Mesodermal cell (in vitro differentiated cells): ENCODE results near the gene CUL1.

Experiments
- H3K27ac ChIP-seq: 2 replicates; pipeline ENCODE4 v1.7.0; 2013; ENCODE audit warnings: mild to moderate bottlenecking, low read depth, low read length, moderate library complexity; ENCODE audit not compliant: severe bottlenecking
- H3K36me3 ChIP-seq: 2 replicates; pipeline ENCODE4 v1.7.1; 2013; ENCODE audit warnings: mild to moderate bottlenecking, low read length, moderate library complexity; ENCODE audit not compliant: control insufficient read depth, insufficient read depth
- H3K4me1 ChIP-seq: one replicate; pipeline ENCODE4 v1.7.1; 2013; ENCODE audit warnings: mild to moderate bottlenecking, low read length; ENCODE audit not compliant: insufficient read depth, control insufficient read depth, poor library complexity, severe bottlenecking
- H3K4me3 ChIP-seq: 2 replicates; pipeline ENCODE4 v1.7.0; 2013; ENCODE audit warnings: low read length, control low read depth, mild to moderate bottlenecking; ENCODE audit not compliant: insufficient read depth, poor library complexity, severe bottlenecking; ENCODE audit errors: extremely low read depth
- H3K9me3 ChIP-seq: 2 replicates; pipeline ENCODE4 v1.7.1; 2013; ENCODE audit warnings: mild to moderate bottlenecking, low read length, moderate library complexity; ENCODE audit not compliant: control insufficient read depth
- WGBS, 2 experiments: methylation state at CpG; one replicate each; pipeline ENCODE4 v1.1.5; 2013; ENCODE audit warnings: missing lambda C conversion rate in 2 of 2; ENCODE audit not compliant: insufficient coverage in 2 of 2; 5-methylcytosine and 5-hydroxymethylcytosine counted together

The CUL1 gene

DNA sequence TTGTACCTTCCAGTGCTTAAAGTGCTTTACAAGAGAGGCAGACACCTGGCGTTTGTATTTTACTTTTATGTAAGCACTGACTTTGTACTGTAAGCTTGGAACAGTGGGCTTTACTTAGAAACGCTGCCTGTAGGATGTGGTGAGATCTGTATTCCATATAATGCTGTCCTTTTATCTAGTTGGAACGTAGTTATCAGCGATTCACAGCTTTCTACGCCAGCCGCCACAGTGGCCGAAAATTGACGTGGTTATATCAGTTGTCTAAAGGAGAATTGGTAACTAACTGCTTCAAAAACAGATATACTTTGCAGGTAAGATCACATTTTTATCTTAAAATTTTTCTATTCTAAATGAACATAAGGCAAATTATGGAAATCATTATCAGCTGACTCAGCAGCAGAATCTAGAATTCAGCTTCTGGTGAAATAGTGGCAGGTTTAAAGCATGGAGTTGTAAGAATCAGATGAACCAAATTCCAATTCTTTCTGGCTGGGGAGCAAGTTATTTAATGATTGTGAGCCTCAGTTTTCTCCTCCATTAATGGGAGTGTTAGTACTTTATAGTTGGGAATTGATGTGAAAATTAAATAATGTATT, 91.5 kb downstream of the CUL1 start:
- Histone ChIP-seq H3K4me1 (no peaks in the 10 kb centered on the region), H3K9me3 (no peaks in the 10 kb centered on the region), H3K36me3 (peaks cover 91% of the 10 kb centered on the region), H3K4me3 (no peak overlapping the region), H3K27ac (no peak overlapping the region)
- whole genome bisulfite sequencing, 2 experiments = 100% methylated on average over 4 to 7 of the region's 8 CpGs

DNA sequence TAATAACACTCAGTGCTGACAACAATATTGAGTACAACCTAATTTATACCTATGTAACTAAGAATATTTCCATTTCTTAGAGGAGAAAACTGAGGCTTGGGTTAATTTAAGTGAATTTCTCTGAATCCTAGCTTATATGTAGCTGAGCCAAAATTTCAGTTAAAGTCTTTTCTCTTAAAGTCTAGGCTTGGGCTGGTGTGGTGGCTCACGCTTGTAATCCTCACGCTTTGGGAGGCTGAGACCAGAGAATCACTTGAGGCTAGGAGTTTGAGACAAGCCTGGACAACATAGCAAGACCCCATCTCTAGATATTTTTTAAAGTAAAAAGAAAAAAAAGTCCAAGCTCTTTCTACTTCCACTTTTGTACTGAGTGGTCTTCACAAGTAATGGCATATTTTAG, 92.1 kb downstream of the CUL1 start:
- 100% methylated on average over 2 of the region's 2 CpGs; no CpG with 5 or more reads in 1 of the 2 experiments for WGBS, 2 experiments
- no peak overlapping the region for H3K4me3 ChIP-seq
- no peaks in the 10 kb centered on the region for H3K9me3 ChIP-seq
- no peak overlapping the region for H3K27ac ChIP-seq
- H3K4me1 ChIP-seq = no peaks in the 10 kb centered on the region
- peaks cover 91% of the 10 kb centered on the region for H3K36me3 ChIP-seq

DNA sequence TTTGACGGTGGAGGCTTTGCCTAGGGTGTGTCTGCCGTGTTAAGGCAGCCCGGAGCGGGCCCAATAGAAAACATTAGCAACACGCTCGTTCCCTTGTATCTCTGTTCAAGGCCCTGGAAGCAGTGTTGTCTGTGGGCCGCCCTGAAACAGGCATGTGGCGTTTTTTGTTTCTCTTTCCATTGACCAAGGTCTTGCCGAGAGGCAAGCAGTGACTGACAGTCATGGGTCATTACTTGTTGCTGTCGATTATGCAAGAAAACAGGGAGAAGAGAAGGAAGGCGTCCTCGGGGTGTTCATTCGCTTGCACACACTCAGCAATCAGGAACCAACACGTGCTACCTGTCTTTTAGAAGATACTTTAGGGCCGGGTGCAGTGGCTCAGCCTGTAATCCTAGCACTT, 92.8 kb downstream of the CUL1 start:
- no peaks in the 10 kb centered on the region for H3K9me3 ChIP-seq
- no peak overlapping the region for H3K4me3 ChIP-seq
- no peak overlapping the region for H3K27ac ChIP-seq
- peaks cover 92% of the 10 kb centered on the region for H3K36me3 ChIP-seq
- 91 to 95% methylated on average over 12 to 14 of the region's 15 CpGs for WGBS, 2 experiments
- no peaks in the 10 kb centered on the region for H3K4me1 ChIP-seq

DNA sequence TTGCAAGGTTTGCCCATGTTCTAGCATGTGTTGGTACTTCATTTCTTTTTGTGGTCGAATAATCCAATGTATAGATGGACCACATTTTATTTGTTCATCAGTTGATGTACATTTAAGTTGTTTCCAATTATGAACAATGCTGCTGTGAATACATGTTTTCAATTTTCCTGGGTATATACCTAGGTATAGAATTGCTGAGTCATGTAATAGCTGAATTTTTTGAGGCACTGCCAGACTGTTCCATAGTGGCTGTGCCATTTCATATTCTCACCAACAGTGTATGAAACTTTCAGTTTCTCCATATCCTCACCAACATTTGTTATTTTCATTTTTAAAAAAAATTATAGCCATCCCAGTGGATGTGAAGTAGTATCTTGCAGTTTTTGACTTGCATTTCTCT, 94.9 kb downstream of the CUL1 start:
- Histone ChIP-seq H3K27ac (no peak overlapping the region), H3K4me1 (no peaks in the 10 kb centered on the region), H3K36me3 (peaks cover 93% of the 10 kb centered on the region), H3K9me3 (no peaks in the 10 kb centered on the region), H3K4me3 (no peak overlapping the region)
- no CpG with 5 or more reads among the region's 1 CpG for WGBS, 2 experiments

DNA sequence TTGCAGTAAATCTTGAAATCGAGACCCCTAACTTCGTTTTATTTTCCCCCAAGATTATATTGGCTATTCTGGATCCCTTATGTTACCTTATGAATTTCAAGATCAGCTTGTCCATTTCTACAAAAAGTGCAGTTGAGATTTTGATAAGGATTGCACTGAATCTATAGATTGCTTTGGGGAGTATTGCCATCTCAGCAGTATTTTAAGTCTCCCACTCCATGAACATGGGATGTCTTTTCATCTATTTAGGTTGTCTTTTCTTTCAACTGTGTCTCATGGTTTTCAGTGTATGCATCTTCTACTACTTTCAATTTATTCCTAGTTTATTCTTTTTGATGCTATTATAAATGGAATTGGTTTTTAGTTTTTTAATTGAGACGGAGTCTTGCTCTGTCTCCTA, 95.8 kb downstream of the CUL1 start:
- Histone ChIP-seq H3K4me1 (no peaks in the 10 kb centered on the region), H3K36me3 (peaks cover 93% of the 10 kb centered on the region), H3K4me3 (no peak overlapping the region), H3K9me3 (no peaks in the 10 kb centered on the region), H3K27ac (no peak overlapping the region)
- WGBS, 2 experiments = 100% methylated on average over 1 of the region's 3 CpGs; no CpG with 5 or more reads in 1 of the 2 experiments

DNA sequence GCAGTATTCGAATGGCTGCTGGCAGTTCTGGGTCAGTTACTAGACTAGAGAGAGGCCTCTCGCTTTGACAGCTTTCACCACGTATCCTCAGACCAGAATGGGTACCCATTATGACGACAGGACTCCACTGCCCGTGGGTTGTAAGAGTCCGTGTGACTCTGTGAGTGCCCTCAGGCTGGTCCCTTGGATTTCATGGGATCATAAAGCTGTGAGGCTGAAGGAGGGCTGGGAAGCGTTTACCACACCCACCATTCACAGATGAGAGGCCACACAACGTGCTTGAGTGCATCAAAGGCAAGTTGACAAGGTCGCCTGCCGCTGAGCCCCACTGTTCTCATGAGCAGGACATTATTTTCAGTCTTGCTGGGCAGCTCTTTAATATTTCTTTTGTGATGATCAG, 98.1 kb downstream of the CUL1 start:
- Histone ChIP-seq H3K27ac (no peak overlapping the region), H3K36me3 (peaks cover 90% of the 10 kb centered on the region)
- 89 to 91% methylated on average over 6 to 10 of the region's 10 CpGs for WGBS, 2 experiments

DNA sequence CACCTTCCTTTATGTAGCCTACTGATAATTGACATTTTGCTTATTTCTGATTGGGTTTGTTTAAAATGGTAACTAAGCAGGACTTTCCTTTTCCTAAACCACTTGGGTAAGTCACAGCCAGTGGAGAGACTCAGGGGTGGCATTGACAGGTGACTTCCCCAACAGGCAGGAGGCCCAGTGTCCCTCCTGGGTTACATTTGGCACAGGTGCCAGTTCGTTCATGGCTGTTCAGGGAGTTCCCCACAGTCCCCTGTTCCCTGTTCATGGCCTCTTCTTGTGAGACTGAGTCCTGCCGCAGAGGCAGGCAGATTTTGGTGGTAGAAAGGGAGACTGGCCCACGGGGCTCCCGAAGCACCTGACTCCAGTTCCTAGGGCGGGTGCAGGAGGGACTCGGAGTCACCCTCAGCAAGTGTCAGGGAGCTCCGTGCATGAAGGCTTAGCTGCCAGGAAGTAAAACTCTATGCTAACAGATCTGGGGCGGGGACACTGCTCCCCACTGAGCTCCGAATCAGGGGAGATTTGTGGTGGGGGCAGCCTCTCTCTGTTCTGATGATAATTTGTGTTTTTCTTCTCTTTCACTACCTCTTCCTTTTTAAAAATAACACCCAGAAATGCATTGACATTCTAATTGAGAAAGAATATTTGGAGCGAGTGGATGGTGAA, 101.3 kb downstream of the CUL1 start:
- Histone ChIP-seq H3K9me3 (no peaks in the 10 kb centered on the region), H3K4me3 (no peak overlapping the region), H3K27ac (no peak overlapping the region), H3K36me3 (peaks cover 82% of the 10 kb centered on the region), H3K4me1 (no peaks in the 10 kb centered on the region)
- 68 to 79% methylated on average over 7 of the region's 10 CpGs for WGBS, 2 experiments

More for the DNA sequence above, 98.1 kb downstream of the CUL1 start:
- no peaks in the 10 kb centered on the region for H3K4me1 ChIP-seq
- no peak overlapping the region for H3K4me3 ChIP-seq
- H3K9me3 ChIP-seq = no peaks in the 10 kb centered on the region

DNA sequence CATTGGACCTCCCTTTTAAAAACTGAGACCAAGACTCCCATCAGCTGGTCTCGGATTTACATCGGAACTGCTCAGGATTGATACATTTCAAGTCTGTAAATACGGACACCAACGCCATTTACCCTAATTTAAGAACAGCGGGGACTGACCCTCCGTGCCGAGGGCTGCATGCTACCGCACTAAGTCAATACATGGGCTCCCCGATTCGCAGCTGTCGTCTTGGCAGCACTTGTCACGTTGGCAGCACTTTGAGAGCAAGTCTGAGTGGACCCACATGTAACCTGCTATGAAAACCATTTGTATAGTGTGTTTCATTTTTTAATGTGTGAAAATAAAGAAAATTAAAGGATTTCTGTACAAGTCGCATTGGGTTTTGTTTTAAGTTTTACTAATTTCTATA, 102.0 kb downstream of the CUL1 start:
- Histone ChIP-seq H3K4me1 (no peaks in the 10 kb centered on the region), H3K9me3 (no peaks in the 10 kb centered on the region), H3K4me3 (no peak overlapping the region), H3K27ac (no peak overlapping the region), H3K36me3 (peaks cover 82% of the 10 kb centered on the region)
- WGBS, 2 experiments = 90% methylated on average over 12 of the region's 13 CpGs

DNA sequence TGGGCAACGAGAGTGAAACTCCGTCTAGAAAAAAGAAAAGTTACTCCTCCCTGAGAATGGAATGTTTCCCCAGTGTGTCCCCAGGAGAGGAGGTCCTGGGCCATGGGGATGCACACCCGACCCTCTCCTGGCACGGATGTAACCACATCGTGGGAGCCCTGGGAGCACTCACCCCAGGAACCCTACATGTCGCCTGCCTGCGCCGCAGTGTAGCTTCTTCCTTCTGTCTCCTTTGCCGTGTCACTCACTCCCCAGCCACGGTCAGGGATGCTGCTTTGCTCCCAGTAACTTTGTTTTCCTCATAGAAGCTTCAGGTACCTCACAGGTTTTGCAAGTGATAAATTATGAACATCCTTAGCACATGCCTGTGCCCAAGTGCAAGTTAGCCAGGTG, 103.4 kb downstream of the CUL1 start:
- WGBS, 2 experiments = 93 to 96% methylated on average over 8 to 10 of the region's 10 CpGs
- Histone ChIP-seq H3K4me3 (no peak overlapping the region), H3K36me3 (peaks cover 82% of the 10 kb centered on the region), H3K4me1 (no peaks in the 10 kb centered on the region), H3K27ac (no peak overlapping the region), H3K9me3 (no peaks in the 10 kb centered on the region)

DNA sequence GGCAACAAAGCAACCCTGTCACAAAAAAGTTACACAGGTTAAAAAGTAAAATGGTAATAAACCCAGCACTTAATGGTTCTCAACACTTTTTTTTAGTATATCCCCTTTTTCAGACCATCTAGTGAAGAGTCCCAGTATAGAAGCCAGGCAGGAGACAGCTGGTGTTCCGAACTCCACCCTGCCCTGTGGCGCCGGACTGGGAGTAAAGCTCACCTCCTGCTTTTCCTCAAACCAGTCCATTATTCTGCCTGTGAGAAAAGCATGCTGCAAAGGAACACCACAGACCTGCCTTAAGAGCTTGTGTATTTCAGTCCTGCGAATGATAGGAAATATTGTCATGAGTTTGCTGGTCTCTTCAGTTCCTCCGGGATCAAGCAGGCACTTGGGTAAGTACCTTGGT, 104.4 kb downstream of the CUL1 start:
- 82 to 95% methylated on average over 2 to 5 of the region's 5 CpGs for WGBS, 2 experiments
- Histone ChIP-seq H3K36me3 (peaks cover 82% of the 10 kb centered on the region), H3K27ac (no peak overlapping the region), H3K9me3 (no peaks in the 10 kb centered on the region), H3K4me3 (no peak overlapping the region), H3K4me1 (no peaks in the 10 kb centered on the region)
